GM12892 (cell line): Measurements from ENCODE around the gene SLBP.

Source experiments
- POLR2A ChIP-seq: IDR thresholded peaks from 2 replicates; pipeline ENCODE4 v1.6.1; 2011; ENCODE audit warnings: low read depth, low read length, control low read depth
- POLR2AphosphoS5 ChIP-seq: IDR thresholded peaks from 2 replicates; pipeline ENCODE4 v1.6.1; 2011; ENCODE audit warnings: low read depth, low read length, control low read depth
- TAF1 ChIP-seq: IDR thresholded peaks from 2 replicates; pipeline ENCODE4 v1.6.1; 2011; ENCODE audit warnings: low read depth, mild to moderate bottlenecking, control low read depth, low read length, borderline replicate concordance

GRCh38 chr4:1728061-1728980, 16.2 kb upstream of the SLBP start:
- TF ChIP-seq POLR2A: no peak
- TF ChIP-seq POLR2AphosphoS5: no peak
- TF ChIP-seq TAF1: no peak
